ENCODE measurements around the gene ICA1.
"Not testable (repeated sequence)": the region's sequence is repeated elsewhere in the genome, so short reads cannot be mapped to it uniquely, and the experiment has no call there.

ICA1 gene

DNA sequence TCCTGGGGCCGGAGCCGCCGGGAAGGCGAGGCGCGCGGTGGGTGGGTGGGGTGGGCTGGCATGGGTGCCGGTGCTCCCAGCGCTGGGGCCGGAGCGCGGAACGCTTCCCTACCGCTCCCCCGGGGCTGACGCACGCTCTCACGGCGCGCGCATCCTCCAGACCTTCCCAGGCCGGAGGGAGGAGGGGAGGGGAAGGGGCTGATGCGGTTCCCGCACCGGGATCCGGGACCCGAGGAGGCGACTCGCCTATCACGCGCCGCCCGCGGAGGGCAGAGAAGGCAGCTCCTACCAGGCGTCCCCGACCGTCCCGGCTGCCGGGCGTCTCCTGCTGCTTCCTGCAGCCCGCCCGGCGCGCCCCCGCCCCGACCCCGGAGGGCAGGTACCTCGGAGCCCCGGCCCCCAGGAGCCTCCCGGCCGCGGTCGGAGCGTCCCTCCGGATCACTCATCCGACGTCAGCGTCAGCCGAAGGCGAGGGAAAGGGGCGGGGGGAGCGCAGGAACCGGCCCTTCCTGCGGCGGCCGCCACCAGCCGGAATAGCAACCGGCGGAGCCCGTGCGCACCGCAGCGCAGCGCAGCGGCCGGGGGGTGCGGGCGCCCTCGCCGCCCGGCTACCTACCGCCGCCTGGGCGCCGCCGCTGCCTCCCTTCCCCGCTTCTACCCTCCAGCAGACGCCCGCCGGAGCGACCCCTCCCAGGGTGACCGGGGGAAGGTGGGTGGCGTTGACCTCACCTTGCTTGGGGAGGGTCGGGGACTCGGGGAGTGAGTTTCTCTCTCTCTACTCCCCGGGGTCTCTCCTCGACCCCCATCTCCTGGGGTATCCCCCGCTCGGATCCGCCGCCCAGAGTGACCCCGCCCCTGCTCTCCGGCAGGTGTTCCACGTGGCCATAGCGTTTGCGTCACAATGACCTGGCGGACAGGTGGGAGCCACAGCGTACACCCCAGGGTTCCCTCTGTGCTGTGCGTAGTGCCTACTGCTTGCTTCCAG, at the start of gene ICA1:
Gene ICA1, minus strand, starts transcription at position 457 of the 985 bp plus-strand sequence. CDS start 26,241 bp downstream, outside the sequence.
- DNase-seq (ENCODE audit: low spot score) (peak; percentile 41), FAIRE-seq (no peak)

DNA sequence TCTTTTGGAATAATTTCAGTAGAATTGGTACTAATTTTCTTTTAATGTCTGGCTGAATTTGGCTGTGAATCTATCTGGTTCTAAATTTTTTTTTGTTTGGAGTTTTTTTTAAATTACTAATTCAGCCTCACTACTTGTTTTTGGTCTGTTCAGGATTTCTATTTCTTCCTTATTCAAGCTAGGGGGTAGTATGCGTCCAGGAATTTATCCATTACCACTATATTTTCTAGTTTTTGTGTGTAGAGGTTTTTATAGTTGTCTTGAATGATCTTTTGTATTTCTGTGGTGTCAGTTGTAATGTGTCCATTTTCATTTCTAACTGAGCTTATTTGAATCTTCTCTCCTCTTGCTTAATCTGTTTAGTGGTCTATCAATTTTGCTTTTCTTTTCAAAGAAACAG, 48.9 kb upstream of the ICA1 start:
- DNase-seq (ENCODE audit: low spot score) (no peak), FAIRE-seq (no peak)

DNA sequence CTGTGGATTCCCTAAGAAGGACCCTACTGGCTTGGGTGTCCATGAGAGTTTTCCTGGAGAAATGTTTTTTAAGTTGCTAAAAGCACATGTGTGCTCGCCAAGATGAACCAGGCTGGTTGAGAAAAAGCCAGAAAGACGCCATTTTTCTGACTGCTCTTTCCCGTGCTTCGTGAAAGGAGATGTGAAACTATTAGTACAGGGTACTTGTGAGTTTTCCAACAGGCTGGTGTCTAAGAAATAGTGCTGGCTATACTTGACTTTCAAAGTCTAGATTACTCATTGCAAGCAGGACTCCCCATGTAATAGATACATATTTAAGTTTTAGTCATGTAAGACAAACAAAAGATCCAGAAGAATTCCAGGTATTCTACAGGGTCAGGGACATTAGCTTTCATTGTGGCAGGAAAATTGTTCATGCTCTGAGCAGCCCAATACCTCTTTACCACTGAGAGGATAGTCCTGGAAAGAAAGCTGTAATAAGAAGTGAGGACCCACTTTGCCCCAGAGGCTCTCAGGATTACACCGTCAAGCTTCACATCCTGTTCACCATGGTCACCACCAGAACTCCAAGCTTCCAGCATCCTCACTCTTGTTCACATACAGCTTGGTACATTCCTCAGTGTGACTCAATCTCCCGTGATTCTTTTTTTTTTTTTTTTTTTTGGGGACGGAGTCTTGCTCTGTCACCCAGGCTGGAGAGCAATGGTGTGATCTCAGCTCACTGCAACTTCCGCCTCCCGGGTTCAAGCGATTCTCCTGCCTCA, 43.8 kb upstream of the ICA1 start:
- peak; percentile 43 for DNase-seq (ENCODE audit: low spot score)
- peak; percentile 76 for FAIRE-seq

DNA sequence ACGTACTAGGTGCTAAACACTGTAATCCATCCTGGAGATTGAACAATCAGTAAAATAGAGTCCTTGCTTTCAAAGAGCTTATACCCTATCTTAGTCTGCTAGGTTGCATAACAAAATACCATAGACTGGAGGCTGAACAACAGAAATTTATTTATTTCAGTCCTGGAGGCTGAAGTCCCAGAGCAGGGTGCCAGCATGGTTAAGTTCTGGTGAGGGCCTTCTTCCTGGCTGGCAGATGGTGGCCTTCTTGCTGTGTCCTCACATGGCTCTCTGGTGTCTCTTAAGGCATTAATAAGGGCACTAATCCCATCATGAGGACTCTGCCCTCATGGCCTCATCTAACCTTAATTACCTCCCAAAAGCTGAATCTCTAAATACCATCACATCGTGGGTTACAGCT, 43.1 kb upstream of the ICA1 start:
- FAIRE-seq: no peak
- no peak for DNase-seq (ENCODE audit: low spot score)

DNA sequence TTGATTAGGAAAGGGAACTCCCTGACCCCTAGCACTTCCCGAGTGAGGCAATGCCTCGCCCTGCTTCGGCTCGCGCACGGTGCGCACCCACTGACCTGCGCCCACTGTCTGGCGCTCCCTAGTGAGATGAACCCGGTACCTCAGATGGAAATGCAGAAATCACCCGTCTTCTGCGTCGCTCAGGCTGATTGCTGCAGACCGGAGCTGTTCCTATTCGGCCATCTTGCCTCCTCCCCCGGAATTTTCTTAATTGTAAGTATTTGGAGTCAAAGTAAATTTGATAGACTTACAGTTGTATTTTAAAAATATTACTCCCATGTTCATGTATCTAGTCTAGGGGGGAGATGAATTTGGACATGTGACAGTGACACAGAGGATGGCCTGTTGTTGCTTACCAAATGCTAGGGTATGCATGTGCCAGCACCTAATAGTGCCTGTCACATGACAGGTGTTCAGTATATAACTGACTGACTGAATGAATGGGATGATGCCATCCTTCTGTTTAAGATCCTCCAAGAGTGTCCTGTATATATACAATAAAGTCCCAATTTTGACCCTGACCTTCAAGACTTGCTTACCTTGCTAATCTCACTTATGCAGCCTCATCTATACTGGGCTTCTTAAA, 42.0 kb upstream of the ICA1 start:
- DNase-seq (ENCODE audit: low spot score): peak; percentile 45
- peak; percentile 86 for FAIRE-seq

DNA sequence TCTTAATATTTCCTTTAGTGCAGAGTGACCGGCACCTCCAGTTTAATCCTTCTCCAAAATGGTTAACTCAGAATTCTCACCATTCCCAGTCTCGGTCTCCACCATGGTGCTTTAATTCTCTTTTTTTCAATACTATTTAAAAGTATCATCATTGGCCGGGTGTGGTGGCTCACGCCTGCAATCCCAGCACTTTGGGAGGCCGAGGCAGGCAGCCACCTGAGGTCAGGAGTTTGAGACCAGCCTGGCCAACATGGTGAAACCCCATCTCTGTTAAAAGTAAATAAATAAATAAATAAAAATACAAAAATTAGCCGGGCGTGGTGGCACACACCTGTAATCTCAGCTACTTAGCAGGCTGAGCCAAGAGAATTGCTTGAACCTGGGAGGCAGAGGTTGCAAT, 35.1 kb upstream of the ICA1 start:
- FAIRE-seq; DNase-seq (ENCODE audit: low spot score): not testable (repeated sequence)

DNA sequence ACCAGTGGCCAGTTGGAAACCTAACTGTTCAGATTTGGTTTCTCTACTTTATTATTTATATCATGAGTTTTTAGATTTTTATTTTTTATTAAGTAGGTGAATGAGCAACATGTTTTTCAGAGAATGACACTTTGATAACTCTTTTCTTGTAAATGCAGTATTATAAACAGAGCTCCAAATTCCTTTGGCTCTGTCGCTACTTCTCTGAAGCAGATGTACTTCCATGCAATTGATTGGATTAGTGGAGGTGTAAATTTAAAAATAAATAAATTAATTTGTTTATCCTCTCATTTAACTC, 34.3 kb upstream of the ICA1 start:
- FAIRE-seq: no peak
- no peak for DNase-seq (ENCODE audit: low spot score)

DNA sequence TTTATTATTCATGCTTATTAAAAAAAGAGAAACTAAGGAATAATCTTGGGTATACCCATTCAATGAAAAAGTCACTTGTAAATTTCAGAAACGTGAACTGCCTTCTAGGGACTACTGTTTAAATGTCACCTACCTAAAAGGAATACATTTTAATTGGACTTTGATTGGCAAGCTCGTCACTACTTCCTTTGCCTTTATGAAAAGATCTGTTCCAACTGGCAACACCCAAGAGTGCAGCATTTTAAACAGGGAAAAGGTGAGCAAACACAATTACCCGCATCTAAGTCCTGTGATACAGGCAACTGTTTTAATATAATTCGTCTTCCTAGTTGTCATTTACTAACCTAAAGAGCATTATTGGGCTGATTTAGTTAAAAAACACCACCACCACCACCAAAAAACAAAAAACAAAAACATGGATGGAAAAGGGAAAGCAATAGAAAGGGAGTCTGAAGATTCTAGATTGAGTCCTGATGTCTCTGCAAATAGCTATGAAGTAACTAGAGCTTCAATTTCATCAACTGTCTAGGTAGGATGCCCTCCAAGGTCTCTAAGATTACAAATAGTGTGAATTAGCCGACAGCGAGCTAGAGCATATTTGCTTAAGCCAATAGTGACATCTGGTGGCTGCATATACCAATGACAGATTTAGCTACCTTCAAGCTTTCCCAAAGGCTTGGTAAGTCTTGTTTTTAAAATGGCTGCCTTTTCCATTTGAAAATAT, 33.8 kb upstream of the ICA1 start:
- DNase-seq (ENCODE audit: low spot score) (peak; percentile 81), FAIRE-seq (peak; percentile 76)

DNA sequence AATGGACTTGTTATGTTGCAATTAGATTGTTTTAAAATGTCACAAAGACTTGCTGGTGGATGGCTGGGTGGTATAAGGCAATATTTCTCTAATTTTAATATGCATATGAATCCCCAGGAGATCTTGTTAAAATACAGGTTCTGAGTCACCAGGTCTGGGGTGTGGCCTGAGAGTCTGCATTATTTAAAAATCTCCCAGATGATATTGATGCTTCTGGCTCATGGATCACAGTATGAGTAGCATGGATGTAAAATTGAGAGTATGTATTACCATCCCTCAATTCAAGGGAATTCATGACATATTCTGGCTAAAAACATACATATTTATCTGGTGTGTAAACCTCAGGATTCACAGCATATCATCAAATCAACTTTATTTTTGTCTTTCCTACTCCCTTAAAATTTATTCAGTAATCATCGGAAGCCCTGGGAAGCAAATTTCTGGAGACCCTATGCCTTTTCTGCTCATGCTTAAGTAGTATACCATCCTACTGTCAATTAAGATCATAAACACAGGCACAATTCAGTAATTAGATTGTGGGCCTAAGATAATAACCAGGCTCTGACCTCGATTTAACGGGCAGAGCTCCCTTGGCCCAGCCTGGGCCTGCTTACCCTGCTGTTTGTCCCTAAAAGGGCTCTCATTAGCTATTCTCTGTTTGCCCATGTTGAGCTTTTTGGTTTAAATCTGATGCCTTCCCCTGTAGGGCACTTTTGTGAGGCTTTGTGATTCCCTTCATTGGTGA, 29.6 kb upstream of the ICA1 start:
- FAIRE-seq (peak; percentile 75), DNase-seq (ENCODE audit: low spot score) (no peak)

DNA sequence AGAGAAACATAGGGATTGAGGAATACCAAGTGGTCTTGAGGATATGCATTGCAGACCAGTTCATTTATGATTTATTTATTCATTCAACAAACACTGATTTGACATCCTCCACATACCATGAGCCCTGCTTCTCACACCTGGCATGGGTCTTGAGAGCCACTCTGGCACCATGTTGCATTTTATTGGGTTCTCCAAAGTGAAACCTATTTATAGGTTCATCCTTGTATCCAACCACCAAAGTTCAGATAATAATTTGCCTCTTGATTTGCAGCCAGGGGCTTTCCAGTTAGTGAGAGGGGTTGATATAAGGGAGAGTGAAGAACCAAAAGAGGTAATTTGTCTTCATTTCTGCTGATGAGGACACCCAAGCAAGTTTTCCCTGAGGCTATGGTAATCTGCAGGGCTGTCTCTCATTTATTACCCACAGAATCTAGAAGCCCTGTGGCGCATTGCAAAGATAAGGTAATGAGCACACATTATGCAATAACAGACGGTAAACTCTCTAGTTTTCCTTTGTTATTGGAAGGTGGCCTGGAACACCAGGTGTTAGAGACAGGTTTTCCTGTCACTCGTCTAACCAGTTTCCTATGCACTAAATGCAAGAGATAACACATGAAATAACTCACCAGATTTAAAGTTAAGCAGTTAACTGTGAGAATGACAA, 28.8 kb upstream of the ICA1 start:
- DNase-seq (ENCODE audit: low spot score) (no peak), FAIRE-seq (peak; percentile 35)

DNA sequence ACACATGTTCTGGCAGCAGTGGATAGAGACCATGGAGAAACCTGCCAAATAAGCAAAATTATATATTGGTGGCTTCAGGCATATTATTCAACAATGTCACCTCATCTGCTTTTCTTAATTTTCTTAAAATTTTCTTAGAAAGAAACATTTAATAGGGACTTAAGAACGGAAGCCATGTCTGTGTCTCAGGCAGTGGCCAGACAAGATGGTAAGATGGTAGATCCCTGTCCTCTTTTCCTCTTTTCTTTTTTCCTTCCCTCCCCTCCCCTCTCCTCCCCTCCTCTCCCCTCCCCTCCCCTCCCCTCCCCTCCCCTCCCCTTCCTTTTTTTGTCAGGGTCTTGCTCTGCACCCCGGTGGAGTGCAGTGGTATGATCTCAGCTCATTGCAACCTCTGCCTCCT, 24.2 kb upstream of the ICA1 start:
- DNase-seq (ENCODE audit: low spot score) (no peak), FAIRE-seq (no peak)

DNA sequence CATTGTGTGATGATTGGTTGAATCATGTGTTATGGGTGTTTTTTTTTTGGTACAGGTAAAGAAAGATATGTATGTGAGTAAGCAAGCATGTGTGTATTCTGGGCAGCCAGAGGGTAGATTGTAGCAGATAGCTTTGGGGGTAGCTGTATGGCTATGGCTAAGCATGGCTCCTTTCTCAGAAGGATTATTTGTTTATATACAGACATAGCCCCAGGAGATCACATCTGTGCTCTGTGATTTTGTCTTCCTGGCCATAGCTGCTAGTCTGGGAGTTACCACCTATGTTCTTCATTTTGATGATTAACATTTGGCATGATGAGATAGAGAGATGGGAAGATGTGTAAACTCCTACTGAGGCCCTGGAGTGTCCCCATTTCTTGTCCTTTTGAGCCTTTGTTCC, 23.2 kb upstream of the ICA1 start:
- peak; percentile 87 for FAIRE-seq

DNA sequence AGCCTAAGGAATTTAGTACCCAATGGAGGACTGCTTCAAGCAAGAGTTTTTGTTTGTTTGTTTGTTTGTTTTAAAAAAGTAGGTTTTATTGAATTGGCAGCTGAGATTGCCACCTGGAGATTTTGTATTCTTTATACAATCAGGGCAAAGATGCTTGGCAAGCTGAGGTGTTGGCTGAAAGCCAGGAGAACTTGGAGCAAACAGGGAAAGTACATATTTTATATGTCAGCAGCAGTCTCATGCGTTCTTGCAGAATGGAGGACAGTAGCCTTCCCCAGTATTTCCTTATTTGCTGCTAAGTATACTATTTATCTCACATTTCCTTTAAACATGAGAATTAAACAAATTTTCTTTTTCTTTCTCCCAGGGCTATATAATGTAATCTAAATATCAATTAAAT, 22.6 kb upstream of the ICA1 start:
- DNase-seq (ENCODE audit: low spot score): no peak
- no peak for FAIRE-seq

More for the DNA sequence above, 23.2 kb upstream of the ICA1 start:
- no peak for DNase-seq (ENCODE audit: low spot score)

DNA sequence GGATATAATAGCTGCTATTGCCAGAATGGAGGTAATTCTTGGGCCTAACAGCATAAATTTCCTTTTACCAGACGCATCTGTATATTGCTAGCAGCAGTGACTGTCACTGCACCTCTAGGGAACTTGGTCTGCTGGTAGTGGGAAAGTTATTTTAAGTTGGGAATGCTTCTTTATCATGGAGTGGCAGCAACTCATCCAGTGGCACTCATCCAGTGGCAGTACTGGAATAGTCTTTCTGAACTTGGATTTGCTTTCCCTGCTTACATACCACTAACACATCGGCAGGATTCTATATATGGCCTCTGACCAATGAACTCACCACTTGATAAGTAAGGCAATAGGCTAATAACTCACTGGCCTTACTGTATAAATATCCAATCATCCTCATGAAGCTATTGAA, 22.0 kb upstream of the ICA1 start:
- FAIRE-seq (no peak), DNase-seq (ENCODE audit: low spot score) (no peak)

DNA sequence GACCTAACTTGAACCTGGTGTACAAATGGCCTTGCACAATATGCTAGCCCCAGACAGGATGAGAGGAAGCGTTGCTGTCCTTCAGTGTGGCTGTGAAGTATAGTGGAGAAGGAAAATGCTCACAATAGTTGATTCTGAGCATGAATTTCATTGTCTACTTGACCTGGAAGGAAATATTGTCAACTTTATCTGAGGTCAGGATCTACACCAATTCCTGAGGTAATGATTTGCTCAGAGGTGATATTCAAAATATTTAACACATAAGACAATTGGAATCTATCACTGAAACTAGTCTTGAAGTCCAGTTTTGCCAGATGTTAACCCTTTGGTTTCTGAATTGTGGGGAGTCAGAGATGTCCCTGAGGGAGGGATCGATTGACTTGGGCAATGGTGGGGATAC, 20.9 kb upstream of the ICA1 start:
- peak; percentile 42 for FAIRE-seq
- DNase-seq (ENCODE audit: low spot score): no peak

DNA sequence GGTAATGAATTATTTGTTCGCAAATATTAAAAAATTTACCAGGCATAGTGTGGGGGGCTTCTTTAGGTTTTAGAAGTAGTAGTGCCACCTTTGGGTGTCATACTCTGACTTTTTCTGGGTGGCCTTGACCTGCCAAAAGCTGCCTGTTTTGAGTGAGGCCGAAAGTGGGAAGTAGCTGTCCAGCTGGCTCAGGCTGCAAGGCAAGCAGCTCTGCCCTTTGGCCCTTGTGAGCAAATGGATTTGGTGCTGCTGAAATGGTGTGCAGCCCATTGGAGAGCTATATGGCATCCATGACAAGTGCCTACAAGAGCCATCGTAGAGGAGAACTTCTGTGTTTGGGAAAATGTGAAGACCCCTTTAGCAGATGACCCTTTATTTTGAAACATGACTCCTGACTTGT, 20.2 kb upstream of the ICA1 start:
- FAIRE-seq: no peak
- DNase-seq (ENCODE audit: low spot score): no peak

DNA sequence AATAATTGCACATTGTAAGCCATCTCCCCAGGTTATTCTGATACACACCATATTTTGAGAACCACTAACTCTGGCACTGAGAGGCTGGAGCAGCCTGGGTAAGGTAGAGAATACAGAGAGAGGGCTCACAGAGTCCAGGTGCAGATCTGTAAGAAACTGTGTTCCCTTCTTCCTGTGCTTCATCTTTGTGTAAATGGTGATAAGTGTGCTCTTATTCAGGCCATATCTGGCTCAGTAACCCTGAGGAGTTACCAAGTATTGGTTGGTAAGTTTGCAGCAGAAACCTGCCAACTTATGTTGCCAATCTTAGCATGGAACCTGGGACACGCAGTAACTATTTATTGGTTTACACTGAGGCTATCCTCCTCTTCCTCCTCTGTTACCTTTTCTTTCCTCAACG, 16.2 kb upstream of the ICA1 start:
- DNase-seq (ENCODE audit: low spot score) (no peak), FAIRE-seq (peak; percentile 82)

DNA sequence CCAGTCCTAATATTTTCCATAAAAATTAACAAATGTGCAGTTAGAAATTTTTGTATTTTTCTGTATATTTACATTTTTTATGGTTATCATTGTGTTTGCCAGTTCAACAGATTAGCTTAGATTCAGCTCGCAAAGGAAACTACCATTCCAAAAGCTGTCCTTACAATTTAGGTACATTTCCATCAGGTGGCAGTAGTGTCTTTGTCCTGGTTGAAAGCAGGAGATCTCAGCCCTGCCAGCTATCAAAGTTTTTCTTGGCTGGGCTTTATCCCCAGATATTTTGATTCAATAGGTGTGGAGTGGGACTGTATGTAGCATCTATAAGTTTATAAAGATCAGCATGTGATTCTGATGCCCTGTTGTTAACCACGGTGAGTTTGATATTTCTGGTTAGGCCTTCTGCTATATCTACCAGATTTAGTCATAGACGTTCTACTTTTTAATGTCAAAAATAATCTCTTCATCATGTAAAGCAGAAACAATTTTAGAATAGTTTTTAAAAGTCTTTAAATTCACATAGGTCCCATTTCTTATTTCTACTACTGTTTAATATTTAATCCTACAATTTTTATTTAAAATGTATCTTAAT, 15.5 kb upstream of the ICA1 start:
- FAIRE-seq (peak; percentile 20), DNase-seq (ENCODE audit: low spot score) (no peak)

DNA sequence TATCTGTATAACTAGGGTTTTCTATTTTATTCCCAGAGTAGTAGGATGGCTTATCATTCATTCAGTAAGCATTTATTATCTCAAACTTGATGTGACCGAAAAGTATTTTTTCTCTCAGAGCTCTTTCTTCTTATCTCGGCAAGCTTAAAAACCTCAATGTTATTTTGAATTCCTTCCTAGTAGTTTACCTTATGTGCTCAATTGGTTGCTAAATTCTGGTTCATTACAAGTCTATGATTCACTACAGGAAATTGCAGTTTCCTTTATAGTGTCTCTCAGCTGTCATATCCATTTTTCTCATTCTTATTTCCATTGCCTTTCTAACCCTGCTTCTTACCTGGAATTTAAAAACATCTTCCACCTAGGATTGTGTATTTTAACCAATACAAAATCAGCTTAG, 12.6 kb upstream of the ICA1 start:
- DNase-seq (ENCODE audit: low spot score) (no peak), FAIRE-seq (no peak)

DNA sequence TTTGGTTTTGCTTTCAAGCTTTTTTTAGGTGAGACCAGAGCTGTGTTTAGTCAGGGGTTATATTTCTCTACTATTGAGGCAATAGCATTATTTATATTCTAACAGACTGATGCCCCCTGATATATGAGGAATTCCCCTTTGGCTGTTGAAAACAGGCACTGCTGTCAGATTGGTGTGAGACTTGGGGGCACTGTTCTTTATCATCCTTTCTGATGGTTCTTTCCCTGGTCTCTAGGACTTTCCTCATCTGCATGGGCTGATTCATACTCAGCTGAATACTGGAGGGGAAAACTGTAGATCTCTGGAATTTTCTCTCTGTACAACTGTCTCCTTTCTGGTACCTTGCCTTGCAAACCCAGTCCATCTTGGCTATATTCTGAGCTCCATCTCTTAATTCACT, 10.0 kb upstream of the ICA1 start:
- FAIRE-seq (no peak), DNase-seq (ENCODE audit: low spot score) (no peak)
